HG03135 (cell line): ENCODE results near the gene AP1M1.

Experiments used
- ATAC-seq: cut with Tn5 transposase; IDR thresholded peaks from one replicate; pipeline ENCODE4 v1.9.1; 2021; ENCODE audit warnings: mild to moderate bottlenecking, moderate library complexity; ENCODE audit not compliant: unreplicated experiment

Gene AP1M1

GRCh38 chr19:16185123-16185767, 12.5 kb upstream of the AP1M1 start, which contains the start of gene FAM32A:
TSS of gene FAM32A (plus strand) at chr19:16185410. CDS start at chr19:16185443, 33 bp downstream.
- ATAC-seq, result peak; percentile 83

GRCh38 chr19:16185768-16186123, 12.0 kb upstream of the AP1M1 start:
- ATAC-seq, result no peak

GRCh38 chr19:16188521-16188920, 9.2 kb upstream of the AP1M1 start:
- no peak for ATAC-seq

GRCh38 chr19:16190198-16190597, 7.5 kb upstream of the AP1M1 start:
- ATAC-seq, result no peak

- no peak for ATAC-seq
These were observed 7.0 kb upstream of the AP1M1 start for GRCh38 chr19:16190736-16191135.

GRCh38 chr19:16191216-16191908, 6.3 kb upstream of the AP1M1 start:
- ATAC-seq, result no peak

GRCh38 chr19:16193466-16193865, 4.2 kb upstream of the AP1M1 start:
- no peak for ATAC-seq

- no peak for ATAC-seq
These were observed 506 bp upstream of the AP1M1 start for GRCh38 chr19:16197188-16197621.

- ATAC-seq, result peak; percentile 8
These were observed 600 bp downstream of the AP1M1 start for GRCh38 chr19:16198370-16198651.

GRCh38 chr19:16199275-16199932, 1.7 kb downstream of the AP1M1 start:
- no peak for ATAC-seq

- ATAC-seq, result no peak
These were observed 2.6 kb downstream of the AP1M1 start for GRCh38 chr19:16200038-16201010.

- ATAC-seq, result no peak
These were observed 3.3 kb downstream of the AP1M1 start for GRCh38 chr19:16201011-16201391.

GRCh38 chr19:16202320-16203255, 4.9 kb downstream of the AP1M1 start:
- ATAC-seq, result no peak

GRCh38 chr19:16203256-16204004, 5.7 kb downstream of the AP1M1 start:
- no peak for ATAC-seq

GRCh38 chr19:16204005-16204294, 6.2 kb downstream of the AP1M1 start:
- ATAC-seq, result no peak

GRCh38 chr19:16205205-16206045, 7.7 kb downstream of the AP1M1 start:
- no peak for ATAC-seq

GRCh38 chr19:16206046-16206605, 8.4 kb downstream of the AP1M1 start:
- ATAC-seq, result no peak

- no peak for ATAC-seq
These were observed 8.9 kb downstream of the AP1M1 start for GRCh38 chr19:16206637-16207036.
